SK-N-SH (cell line): ENCODE results near the gene ANKDD1A.

Experiments used
- EP300 ChIP-seq, 2 experiments: IDR thresholded peaks; 2 replicates each; pipeline versions ENCODE4 v1.4.0 to v1.6.1; 2012; ENCODE audit warnings: borderline replicate concordance in 1 of 2, low read depth in 1 of 2, low read length in 1 of 2
- RAD21 ChIP-seq: IDR thresholded peaks from 2 replicates; pipeline ENCODE4 v1.6.1; 2012; ENCODE audit warnings: mild to moderate bottlenecking, low read length
- SMC3 ChIP-seq: IDR thresholded peaks from 2 replicates; pipeline ENCODE4 v1.6.1; 2012; ENCODE audit warnings: low read depth, low read length, improper control_type of control experiment
- TEAD4 ChIP-seq: IDR thresholded peaks from 2 replicates; pipeline ENCODE4 v1.4.0; 2012; ENCODE audit warnings: mild to moderate bottlenecking, borderline replicate concordance; ENCODE audit not compliant: insufficient read depth
- TF ChIP-seq, protein P1 (sequence below): IDR thresholded peaks from 2 replicates; pipeline ENCODE4 v1.4.0; 2012; ENCODE audit warnings: low read depth, borderline replicate concordance

DNA sequence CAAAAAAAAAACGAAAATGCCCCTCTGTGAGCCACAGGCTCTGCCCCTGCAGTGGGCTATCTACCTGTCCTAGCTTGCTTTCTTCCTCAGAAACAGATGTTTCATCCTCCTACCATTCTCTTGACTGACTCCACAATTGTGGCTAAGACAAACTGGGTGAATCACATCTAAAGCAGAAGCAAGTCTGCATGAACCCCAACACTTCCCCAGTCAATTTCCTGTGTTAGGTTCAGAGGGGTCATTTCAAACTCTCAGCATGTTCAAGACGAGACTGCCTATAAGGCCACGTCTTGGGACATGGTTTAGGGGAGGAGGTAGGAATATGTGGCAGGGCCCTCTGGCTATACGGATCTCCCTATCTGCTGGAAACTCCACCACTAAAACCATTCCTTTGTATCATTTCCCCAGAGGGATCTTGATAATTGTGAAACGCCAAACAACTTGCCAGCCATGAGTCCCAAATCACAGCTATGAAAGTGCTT is 28.6 kb upstream of the ANKDD1A start:
- TF ChIP-seq TEAD4 (no peak), RAD21 (no peak), EP300 (IDR thresholded peaks at IDR 0.05; ENCODE audit: borderline replicate concordance in 1 of 2, low read depth in 1 of 2, low read length in 1 of 2) (no peak), SMC3 (no peak)
- TF ChIP-seq, protein P1, sequence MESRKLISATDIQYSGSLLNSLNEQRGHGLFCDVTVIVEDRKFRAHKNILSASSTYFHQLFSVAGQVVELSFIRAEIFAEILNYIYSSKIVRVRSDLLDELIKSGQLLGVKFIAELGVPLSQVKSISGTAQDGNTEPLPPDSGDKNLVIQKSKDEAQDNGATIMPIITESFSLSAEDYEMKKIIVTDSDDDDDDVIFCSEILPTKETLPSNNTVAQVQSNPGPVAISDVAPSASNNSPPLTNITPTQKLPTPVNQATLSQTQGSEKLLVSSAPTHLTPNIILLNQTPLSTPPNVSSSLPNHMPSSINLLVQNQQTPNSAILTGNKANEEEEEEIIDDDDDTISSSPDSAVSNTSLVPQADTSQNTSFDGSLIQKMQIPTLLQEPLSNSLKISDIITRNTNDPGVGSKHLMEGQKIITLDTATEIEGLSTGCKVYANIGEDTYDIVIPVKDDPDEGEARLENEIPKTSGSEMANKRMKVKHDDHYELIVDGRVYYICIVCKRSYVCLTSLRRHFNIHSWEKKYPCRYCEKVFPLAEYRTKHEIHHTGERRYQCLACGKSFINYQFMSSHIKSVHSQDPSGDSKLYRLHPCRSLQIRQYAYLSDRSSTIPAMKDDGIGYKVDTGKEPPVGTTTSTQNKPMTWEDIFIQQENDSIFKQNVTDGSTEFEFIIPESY: no peak
